ENCODE results near the gene CCDC71. TPM values are rescaled to one million over a fixed set of nuclear protein-coding genes. Genes with fewer than 3 reads are reported as not detected.

The CCDC71 gene
- total and polyA plus RNA-seq, 2 donors (not counting 1 experiment from before 2014, with no cell fraction given): 15.6 to 30.0 TPM

DNA sequence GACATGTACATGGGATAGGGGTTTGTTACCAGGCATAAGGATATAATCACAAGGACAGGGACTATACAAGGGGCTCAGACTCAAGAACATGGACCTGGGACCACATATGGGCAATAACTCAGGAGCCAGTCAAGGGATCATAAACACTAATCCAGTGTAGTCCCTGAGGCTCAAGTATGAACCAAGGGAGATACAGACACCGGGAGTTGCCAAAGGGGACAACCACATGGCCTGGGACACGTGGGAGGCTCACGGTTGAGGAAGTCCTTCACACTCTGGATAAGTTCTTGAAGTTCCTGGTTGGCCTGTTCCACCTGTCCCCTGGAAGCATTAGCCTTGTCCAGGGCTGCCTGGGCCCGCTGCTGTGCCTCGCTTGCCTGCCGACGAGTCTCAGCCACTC lies 43.7 kb downstream of the CCDC71 start:
- Histone ChIP-seq H3K9me3 (ENCODE audit: control extremely low read depth in 1 of 3, control insufficient read depth in 2 of 3, insufficient read depth in 1 of 3, low read length in 2 of 3) (peaks cover 0 to 5% (median 0%) of the 10 kb centered on the region in 3 donors), H3K4me1 (ENCODE audit: control insufficient read depth in 2 of 2, insufficient read depth in 2 of 2, low read length in 2 of 2) (peaks cover 12 to 21% of the 10 kb centered on the region in 2 donors), H3K79me2 (ENCODE audit: control insufficient read depth, insufficient read depth, low read length) (peaks cover 15% of the 10 kb centered on the region), H3K4me2 (replicated peaks; ENCODE audit: low read depth, low read length, poor library complexity, severe bottlenecking) (no peak overlapping the region), H3K27me3 (replicated peaks in 1 of 4; ENCODE audit: control extremely low read depth in 1 of 4, control insufficient read depth in 3 of 4, insufficient read depth in 4 of 4, low read length in 3 of 4) (no peaks in the 10 kb centered on the region), H3K36me3 (replicated peaks in 1 of 2; ENCODE audit: control extremely low read depth in 1 of 2, control insufficient read depth in 1 of 2, extremely low read depth in 1 of 2, insufficient read depth in 2 of 2, low read length in 1 of 2) (peaks cover 0 to 16% of the 10 kb centered on the region in 2 experiments), H4K20me1 (ENCODE audit: control insufficient read depth, insufficient read depth, low read length, poor library complexity, severe bottlenecking) (no peaks in the 10 kb centered on the region), H3K4me3 (ENCODE audit: control extremely low read depth in 1 of 5, extremely low read depth in 1 of 5, insufficient read depth in 1 of 5, low read depth in 2 of 5, low read length in 4 of 5) (no peak overlapping the region), H2AFZ (ENCODE audit: insufficient read depth, low read depth, low read length, poor library complexity, severe bottlenecking) (no peak overlapping the region), H3K27ac (ENCODE audit: low read length in 2 of 2) (no peak overlapping the region), H3K9ac (ENCODE audit: low read length) (no peak overlapping the region)
- intact Hi-C loops (cut with micrococcal nuclease): loop anchor here (5.0 kb wide), 1 partner anchor 550 kb away; the partner anchor contains the start of gene APEH
- Mint-ChIP-seq H3K4me3 (peak overlapping the region; percentile 88), H3K9me3 (ENCODE audit: insufficient read depth) (no peaks in the 10 kb centered on the region), H3K4me1 (peaks cover 15% of the 10 kb centered on the region), H3K27ac (peak overlapping the region; percentile 89), H3K27me3 (no peaks in the 10 kb centered on the region)
- ATAC-seq (ENCODE audit: low read depth) (no peak), DNase-seq (no peak)
- ChIA-PET CTCF (interaction anchor here (0.7 kb wide), 1 partner anchor 63 kb away, joined by 4 read pairs; no protein-coding TSS in a partner anchor), POLR2A (no interaction called here)
- WGBS (ENCODE audit: insufficient coverage): 94% methylated on average over 7 of the region's 7 CpGs
- no peak for TF ChIP-seq EZH2 (IDR thresholded peaks at IDR 0.05; ENCODE audit: borderline replicate concordance, insufficient read depth, low read depth, low read length, poor library complexity, severe bottlenecking)
- no peak for TF ChIP-seq CTCF (IDR thresholded peaks at IDR 0.05)

DNA sequence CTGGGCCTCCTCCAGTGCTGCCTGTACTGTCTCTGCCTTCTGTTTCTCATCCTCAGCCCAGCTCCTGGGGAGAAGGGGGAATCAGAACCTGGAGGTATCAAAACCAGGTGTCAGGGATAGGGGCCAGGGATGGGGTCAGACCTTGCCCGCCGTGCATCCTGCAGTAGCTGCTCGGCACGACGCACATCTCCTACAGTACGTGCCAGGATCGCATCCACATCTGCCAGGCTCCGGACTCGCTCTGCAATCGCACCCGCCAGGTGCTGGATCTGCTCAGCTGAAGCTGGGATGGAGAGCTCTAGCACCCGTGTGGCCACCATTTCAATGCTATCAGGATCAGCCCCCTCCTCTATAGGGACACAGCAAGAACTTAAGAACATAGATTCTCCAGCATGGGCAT lies 44.1 kb downstream of the CCDC71 start:
- peaks cover 19% of the 10 kb centered on the region for H3K79me2 ChIP-seq (ENCODE audit: control insufficient read depth, insufficient read depth, low read length)
- H3K4me1 ChIP-seq (ENCODE audit: control insufficient read depth in 2 of 2, insufficient read depth in 2 of 2, low read length in 2 of 2): peaks cover 12 to 21% of the 10 kb centered on the region in 2 donors
- H3K9ac ChIP-seq (ENCODE audit: low read length): no peak overlapping the region
- peaks cover 0 to 21% of the 10 kb centered on the region in 2 experiments for H3K36me3 ChIP-seq (replicated peaks in 1 of 2; ENCODE audit: control extremely low read depth in 1 of 2, control insufficient read depth in 1 of 2, extremely low read depth in 1 of 2, insufficient read depth in 2 of 2, low read length in 1 of 2)
- no peak overlapping the region for H3K4me2 ChIP-seq (replicated peaks; ENCODE audit: low read depth, low read length, poor library complexity, severe bottlenecking)
- 98% methylated on average over 11 of the region's 12 CpGs for WGBS (ENCODE audit: insufficient coverage)
- H3K4me3 ChIP-seq (ENCODE audit: control extremely low read depth in 1 of 5, extremely low read depth in 1 of 5, insufficient read depth in 1 of 5, low read depth in 2 of 5, low read length in 4 of 5): no peak overlapping the region
- intact Hi-C loops (cut with micrococcal nuclease): loop anchor here (5.0 kb wide), 1 partner anchor 550 kb away; the partner anchor contains the start of gene APEH
- Mint-ChIP-seq H3K27me3 (no peaks in the 10 kb centered on the region), H3K4me3 (peak overlapping the region; percentile 88), H3K9me3 (ENCODE audit: insufficient read depth) (no peaks in the 10 kb centered on the region), H3K27ac (peak overlapping the region; percentile 89), H3K4me1 (peaks cover 15% of the 10 kb centered on the region)
- TF ChIP-seq CTCF (IDR thresholded peaks at IDR 0.05) (no peak), EZH2 (IDR thresholded peaks at IDR 0.05; ENCODE audit: borderline replicate concordance, insufficient read depth, low read depth, low read length, poor library complexity, severe bottlenecking) (no peak)
- no peak overlapping the region for H2AFZ ChIP-seq (ENCODE audit: insufficient read depth, low read depth, low read length, poor library complexity, severe bottlenecking)
- H4K20me1 ChIP-seq (ENCODE audit: control insufficient read depth, insufficient read depth, low read length, poor library complexity, severe bottlenecking): peaks cover 2% of the 10 kb centered on the region
- ChIA-PET CTCF (interaction anchor here (0.7 to 1.8 kb wide), 5 partner anchors 20 to 63 kb away, joined by 4 to 14 read pairs (median 6); partner anchors contain the start of genes CCDC71 and QRICH1), POLR2A (interaction anchor here (0.5 to 2.6 kb wide), 3 partner anchors 28 to 330 kb away, joined by 3 to 32 read pairs (median 6); partner anchors contain the start of gene QRICH1)
- no peak for DNase-seq
- no peak for ATAC-seq (ENCODE audit: low read depth)
- H3K9me3 ChIP-seq (ENCODE audit: control extremely low read depth in 1 of 3, control insufficient read depth in 2 of 3, insufficient read depth in 1 of 3, low read length in 2 of 3): peaks cover 0 to 5% (median 0%) of the 10 kb centered on the region in 3 donors
- H3K27ac ChIP-seq (ENCODE audit: low read length in 2 of 2): no peak overlapping the region
- H3K27me3 ChIP-seq (replicated peaks in 1 of 4; ENCODE audit: control extremely low read depth in 1 of 4, control insufficient read depth in 3 of 4, insufficient read depth in 4 of 4, low read length in 3 of 4): no peaks in the 10 kb centered on the region

Measured in B cell (primary cell).